Body of pancreas (tissue), 4 donors: ENCODE data around the gene MYEOV. TPM values are rescaled to one million over a fixed set of nuclear protein-coding genes. Genes with fewer than 3 reads are reported as not detected.

Experiments
- ATAC-seq: fragments of 150-250 bp; one replicate; pipeline ENCODE4 v1.9.1; 2016
- DNase-seq, 4 donors: peaks; one replicate each; pipeline ENCODE4 v3.0.0-alpha.2; 2019
- H3K27ac ChIP-seq, 4 donors: fragments of 200-600 bp; sonication (generic); 1 replicate in 3 of 4; 2 replicates in 1 of 4; pipeline versions ENCODE4 v1.5.1 to v1.6.1; 2016 to 2019; ENCODE audit warnings: mild to moderate bottlenecking in 1 of 4, mixed read lengths in 1 of 4, moderate library complexity in 1 of 4
- H3K27me3 ChIP-seq, 2 donors: fragments of 200-600 bp; sonication (generic); one replicate each; pipeline ENCODE4 v1.6.0; 2016; ENCODE audit warnings: mild to moderate bottlenecking in 1 of 2
- H3K36me3 ChIP-seq, 2 donors: fragments of 200-600 bp; sonication (generic); replicated peaks in 1 of 2; 2 replicates each; pipeline ENCODE4 v1.5.1; 2016; ENCODE audit warnings: low read depth in 2 of 2; ENCODE audit not compliant: insufficient read depth in 1 of 2
- H3K4me1 ChIP-seq: fragments of 200-600 bp; sonication (generic); one replicate; pipeline ENCODE4 v1.6.0; 2016
- H3K4me3 ChIP-seq, 2 donors: fragments of 200-600 bp; sonication (generic); 1 replicate in 1 of 2; 2 replicates in 1 of 2; pipeline ENCODE4 v1.5.1; 2016 to 2019
- H3K9me3 ChIP-seq, 3 donors: fragments of 200-600 bp; sonication (generic); 1 replicate in 2 of 3; 2 replicates in 1 of 3; pipeline ENCODE4 v1.5.1; 2016
- CTCF ChIP-seq, 7 experiments: fragments of 450-650 bp in 4 of 7; fragments of 200-600 bp in 3 of 7; sonication (generic) in 3 of 7; IDR thresholded peaks; one replicate each; pipeline ENCODE4 v1.5.1; 2016 to 2019; ENCODE audit warnings: antibody characterized with exemption in 7 of 7
- POLR2A ChIP-seq, 3 donors: fragments of 450-650 bp; IDR thresholded peaks; one replicate each; pipeline ENCODE4 v1.6.1; 2016; ENCODE audit warnings: antibody characterized with exemption in 3 of 3, mild to moderate bottlenecking in 2 of 3
- WGBS, 2 donors: methylation state at CpG; one replicate each; pipeline ENCODE4 v1.1.5; 2017; 5-methylcytosine and 5-hydroxymethylcytosine counted together
- intact Hi-C: fragments of 100-400 bp; cut with DNase I; formaldehyde crosslinking; loops from one replicate; pipeline ENCODE4 v1.15.1; 2023
- total RNA-seq, 2 donors: library from RNA; depleted of rRNA; stranded (reverse); fragments of >200 nt; gene quantifications; one replicate each; pipeline ENCODE4 v1.1.0, GENCODE V29; 2016

The MYEOV gene
- total RNA-seq, 2 donors from 2014 or later = 2.3 to 7.0 TPM

GRCh38 chr11:69284081-69284511 is 9.9 kb upstream of the MYEOV start:
- Histone ChIP-seq H3K4me1 (peaks cover 36% of the 10 kb centered on the region), H3K36me3 (no peaks in the 10 kb centered on the region), H3K27ac (peak overlapping the region in 1 of 4 donors; percentile 4), H3K9me3 (no peaks in the 10 kb centered on the region), H3K27me3 (no peaks in the 10 kb centered on the region), H3K4me3 (no peak overlapping the region)
- DNase-seq (no peak), ATAC-seq (no peak)
- TF ChIP-seq POLR2A (IDR thresholded peaks at IDR 0.05) = no peak
- TF ChIP-seq CTCF (IDR thresholded peaks at IDR 0.05) = no peak
- WGBS, 2 donors = 84 to 87% methylated on average over 8 to 9 of the region's 9 CpGs
- intact Hi-C loops = no loop called here

- DNase-seq (no peak), ATAC-seq (no peak)
- no peaks in the 10 kb centered on the region for H3K36me3 ChIP-seq
- intact Hi-C loops = no loop called here
- no peak overlapping the region for H3K4me3 ChIP-seq
- no peak overlapping the region for H3K27ac ChIP-seq
- peaks cover 27% of the 10 kb centered on the region for H3K4me1 ChIP-seq
- H3K9me3 ChIP-seq = no peaks in the 10 kb centered on the region
- 83 to 94% methylated on average over 9 to 11 of the region's 11 CpGs for WGBS, 2 donors
- no peaks in the 10 kb centered on the region for H3K27me3 ChIP-seq
- TF ChIP-seq CTCF (IDR thresholded peaks at IDR 0.05) (no peak), POLR2A (IDR thresholded peaks at IDR 0.05) (no peak)
Measured at GRCh38 chr11:69285091-69285490, 8.9 kb upstream of the MYEOV start.

GRCh38 chr11:69285766-69286165 is 8.2 kb upstream of the MYEOV start:
- DNase-seq (no peak), ATAC-seq (no peak)
- no peaks in the 10 kb centered on the region for H3K27me3 ChIP-seq
- 84% methylated on average over 7 to 11 of the region's 11 CpGs for WGBS, 2 donors
- H3K4me3 ChIP-seq = no peak overlapping the region
- TF ChIP-seq CTCF (IDR thresholded peaks at IDR 0.05) (no peak), POLR2A (IDR thresholded peaks at IDR 0.05) (no peak)
- H3K36me3 ChIP-seq = no peaks in the 10 kb centered on the region
- H3K27ac ChIP-seq = peak overlapping the region in 1 of 4 donors; percentile 36
- H3K4me1 ChIP-seq = peaks cover 21% of the 10 kb centered on the region
- intact Hi-C loops = no loop called here
- no peaks in the 10 kb centered on the region for H3K9me3 ChIP-seq

GRCh38 chr11:69286374-69287371 is 7.3 kb upstream of the MYEOV start:
- TF ChIP-seq CTCF (IDR thresholded peaks at IDR 0.05) = no peak
- TF ChIP-seq POLR2A (IDR thresholded peaks at IDR 0.05) = peak in 2 of 3 donors; percentile 19 to 43
- WGBS, 2 donors = 58 to 74% methylated on average over 16 to 37 of the region's 38 CpGs
- H3K4me3 ChIP-seq = no peak overlapping the region
- intact Hi-C loops = no loop called here
- H3K27ac ChIP-seq = peak overlapping the region in 3 of 4 donors; percentile 36 to 59 (median 41)
- no peaks in the 10 kb centered on the region for H3K27me3 ChIP-seq
- no peaks in the 10 kb centered on the region for H3K36me3 ChIP-seq
- ATAC-seq (peak; percentile 67), DNase-seq (peak in 3 of 4 donors; percentile 34 to 63 (median 54))
- H3K9me3 ChIP-seq = no peaks in the 10 kb centered on the region
- peaks cover 12% of the 10 kb centered on the region for H3K4me1 ChIP-seq
